Transverse colon (tissue), 4 donors: ENCODE results near the gene MYB.
"Not testable (repeated sequence)": the region's sequence is repeated elsewhere in the genome, so short reads cannot be mapped to it uniquely, and the experiment has no call there.

ENCODE experiments used
- POLR2A ChIP-seq: fragments of 450-650 bp; IDR thresholded peaks from one replicate; pipeline ENCODE4 v1.6.1; 2016; ENCODE audit warnings: antibody characterized with exemption, mild to moderate bottlenecking, moderate library complexity
- POLR2AphosphoS5 ChIP-seq, 3 donors: sonication (generic); formaldehyde crosslinking; IDR thresholded peaks; one replicate each; pipeline ENCODE4 v1.6.1; 2016; ENCODE audit warnings: antibody characterized with exemption in 3 of 3
- TF ChIP-seq, protein P1 (sequence below), 5 experiments: fragments of 200-600 bp in 3 of 5; fragments of 450-650 bp in 2 of 5; sonication (generic) in 3 of 5; IDR thresholded peaks; 1 replicate in 2 of 5; 2 replicates in 3 of 5; pipeline ENCODE4 v1.5.1; 2016 to 2017; ENCODE audit warnings: antibody characterized with exemption in 5 of 5, inconsistent platforms in 3 of 5, mild to moderate bottlenecking in 2 of 5, moderate library complexity in 1 of 5

DNA sequence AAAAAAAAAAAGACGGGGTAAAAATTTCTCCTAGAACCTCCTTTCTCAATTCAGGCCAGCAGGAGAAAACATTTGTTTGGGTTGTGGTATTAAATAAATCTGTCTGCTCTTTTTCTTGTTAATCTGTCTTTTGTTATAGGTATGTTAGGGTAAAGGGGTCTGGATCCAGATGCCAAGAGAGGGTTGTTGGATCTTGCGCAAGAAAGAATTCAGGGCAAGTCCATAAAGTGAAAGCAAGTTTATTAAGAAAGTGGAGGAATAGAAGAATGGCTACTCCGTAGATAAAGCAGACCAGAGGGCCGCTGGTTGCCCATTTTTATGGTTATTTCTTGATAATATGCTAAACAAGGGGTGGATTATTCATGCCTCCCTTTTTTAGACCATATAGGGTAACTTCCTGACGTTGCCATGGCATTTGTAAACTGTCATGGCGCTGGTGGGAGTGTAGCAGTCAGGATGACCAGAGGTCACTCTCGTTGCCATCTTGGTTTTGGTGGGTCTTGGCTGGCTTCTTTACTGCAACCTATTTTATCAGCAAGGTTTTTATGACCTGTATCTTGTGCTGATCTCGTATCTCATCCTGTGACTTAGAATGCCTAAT lies 65.4 kb downstream of the MYB start:
- TF ChIP-seq, protein P1, sequence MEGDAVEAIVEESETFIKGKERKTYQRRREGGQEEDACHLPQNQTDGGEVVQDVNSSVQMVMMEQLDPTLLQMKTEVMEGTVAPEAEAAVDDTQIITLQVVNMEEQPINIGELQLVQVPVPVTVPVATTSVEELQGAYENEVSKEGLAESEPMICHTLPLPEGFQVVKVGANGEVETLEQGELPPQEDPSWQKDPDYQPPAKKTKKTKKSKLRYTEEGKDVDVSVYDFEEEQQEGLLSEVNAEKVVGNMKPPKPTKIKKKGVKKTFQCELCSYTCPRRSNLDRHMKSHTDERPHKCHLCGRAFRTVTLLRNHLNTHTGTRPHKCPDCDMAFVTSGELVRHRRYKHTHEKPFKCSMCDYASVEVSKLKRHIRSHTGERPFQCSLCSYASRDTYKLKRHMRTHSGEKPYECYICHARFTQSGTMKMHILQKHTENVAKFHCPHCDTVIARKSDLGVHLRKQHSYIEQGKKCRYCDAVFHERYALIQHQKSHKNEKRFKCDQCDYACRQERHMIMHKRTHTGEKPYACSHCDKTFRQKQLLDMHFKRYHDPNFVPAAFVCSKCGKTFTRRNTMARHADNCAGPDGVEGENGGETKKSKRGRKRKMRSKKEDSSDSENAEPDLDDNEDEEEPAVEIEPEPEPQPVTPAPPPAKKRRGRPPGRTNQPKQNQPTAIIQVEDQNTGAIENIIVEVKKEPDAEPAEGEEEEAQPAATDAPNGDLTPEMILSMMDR (IDR thresholded peaks at IDR 0.05) = not testable (repeated sequence)
- TF ChIP-seq POLR2A; POLR2AphosphoS5 (IDR thresholded peaks at IDR 0.05): not testable (repeated sequence)
